Spleen (tissue), 11 donors: Measurements from ENCODE around the gene PEAR1. TPM values are rescaled to one million over a fixed set of nuclear protein-coding genes. Genes with fewer than 3 reads are reported as not detected.

Experiments
- DNase-seq: peaks from one replicate; pipeline ENCODE4 v3.0.0-alpha.2; 2020
- H3K27ac ChIP-seq, 8 donors: fragments of 200-600 bp; sonication (generic) in 7 of 8; 1 replicate in 4 of 8; 2 replicates in 4 of 8; pipeline versions ENCODE4 v1.5.0 to v1.8.0; 2016 to 2021; ENCODE audit warnings: inconsistent platforms in 4 of 8, mild to moderate bottlenecking in 4 of 8, moderate library complexity in 1 of 8
- H3K27me3 ChIP-seq, 7 donors: fragments of 200-600 bp; sonication (generic) in 6 of 7; replicated peaks in 1 of 7; 1 replicate in 4 of 7; 2 replicates in 3 of 7; pipeline versions ENCODE4 v1.5.0 to v1.8.0; 2016 to 2021; ENCODE audit warnings: inconsistent platforms in 3 of 7, mild to moderate bottlenecking in 1 of 7
- H3K36me3 ChIP-seq, 6 donors: fragments of 200-600 bp; sonication (generic) in 5 of 6; 1 replicate in 4 of 6; 2 replicates in 2 of 6; pipeline versions ENCODE4 v1.5.0 to v1.8.0; 2016 to 2021; ENCODE audit warnings: inconsistent platforms in 2 of 6
- H3K4me1 ChIP-seq, 6 donors: fragments of 200-600 bp; sonication (generic) in 5 of 6; 1 replicate in 3 of 6; 2 replicates in 3 of 6; pipeline versions ENCODE4 v1.5.0 to v1.8.0; 2016 to 2021; ENCODE audit warnings: inconsistent platforms in 3 of 6
- H3K4me3 ChIP-seq, 8 donors: fragments of 200-600 bp; sonication (generic) in 7 of 8; 1 replicate in 4 of 8; 2 replicates in 4 of 8; pipeline versions ENCODE4 v1.5.0 to v1.8.0; 2016 to 2021; ENCODE audit warnings: inconsistent platforms in 4 of 8, mild to moderate bottlenecking in 4 of 8, moderate library complexity in 2 of 8
- H3K9me3 ChIP-seq, 8 donors: fragments of 200-600 bp; sonication (generic) in 7 of 8; 1 replicate in 4 of 8; 2 replicates in 4 of 8; pipeline versions ENCODE4 v1.5.0 to v1.8.0; 2016 to 2021; ENCODE audit warnings: inconsistent platforms in 4 of 8
- CTCF ChIP-seq, 11 experiments: fragments of 200-600 bp in 7 of 11; fragments of 450-650 bp in 4 of 11; sonication (generic) in 4 of 11; IDR thresholded peaks in 8 of 11; conservative IDR thresholded peaks in 3 of 11; 1 replicate in 7 of 11; 2 replicates in 4 of 11; pipeline versions ENCODE4 v1.4.0 to v1.8.0; 2016 to 2021; ENCODE audit warnings: antibody characterized with exemption in 11 of 11, inconsistent platforms in 4 of 11, mild to moderate bottlenecking in 1 of 11
- POLR2A ChIP-seq, 3 donors: fragments of 450-650 bp; IDR thresholded peaks; one replicate each; pipeline ENCODE4 v1.5.1; 2017; ENCODE audit warnings: antibody characterized with exemption in 3 of 3, mild to moderate bottlenecking in 1 of 3
- POLR2AphosphoS5 ChIP-seq, 3 donors: sonication (generic); formaldehyde crosslinking; IDR thresholded peaks; one replicate each; pipeline ENCODE4 v1.5.1; 2017; ENCODE audit warnings: antibody characterized with exemption in 3 of 3
- WGBS, 5 donors: extraction: QIAGEN DNeasy Blood & Tissue Kit in 3 of 5; methylation state at CpG; one replicate each; pipeline versions ENCODE4 v1.1.5 to v1.1.7; 2013 to 2018; 5-methylcytosine and 5-hydroxymethylcytosine counted together
- intact Hi-C: fragments of 100-400 bp; cut with DNase I; formaldehyde crosslinking; loops from one replicate; pipeline ENCODE4 v1.15.0; 2023; ENCODE audit warnings: low total_unique reads
- polyA plus RNA-seq, 3 donors: library from polyadenylated mRNA; stranded (reverse); fragments of 200-250 nt; gene quantifications; one replicate each; pipeline ENCODE4 v1.2.1, GENCODE V29; 2013
- total RNA-seq, 7 donors: library from RNA; depleted of rRNA in 3 of 7; stranded (reverse); fragments of >200 nt in 3 of 7; fragmentation: NEBNext Ultra II Directional in 4 of 7; extraction: Animal tissue kit (Norgen Biotek cat#: 25700) in 4 of 7; gene quantifications; one replicate each; pipeline versions ENCODE4 v1.1.0 to v1.2.1, GENCODE V29; 2016 to 2021
- donor health status: healthy with polysubstance abuse.
- donor health status: DM: no; HTN: no; CAD: no; lungs with moderate emphysema.
- donor health status: DM: no; HTN: no; CAD: no.
- donor health status: Bipolar disorder and iron deficiency.
- donor health status: healthy.
- donor health status: DM: no; HTN: no; CAD: no.
- donor health status: DM: yes; HTN: yes; CAD: no.

Gene PEAR1
- total and polyA plus RNA-seq, 10 donors = 1.4 to 28.3 (median 20.2) TPM

GRCh38 chr1:156869455-156869854, 24.1 kb upstream of the PEAR1 start:
- WGBS, 5 donors = 89 to 93% (median 90%) methylated on average over 9 of the region's 9 CpGs
- Histone ChIP-seq H3K9me3 (no peaks in the 10 kb centered on the region), H3K27me3 (peaks cover 0 to 51% (median 12%) of the 10 kb centered on the region in 7 donors), H3K4me3 (no peak overlapping the region), H3K27ac (no peak overlapping the region), H3K36me3 (no peaks in the 10 kb centered on the region), H3K4me1 (peaks cover 0 to 7% (median 0%) of the 10 kb centered on the region in 6 donors)
- TF ChIP-seq POLR2AphosphoS5 (IDR thresholded peaks at IDR 0.05) = no peak
- TF ChIP-seq CTCF (IDR thresholded peaks at IDR 0.05 in 8 of 11, conservative IDR thresholded peaks at IDR 0.05 in 3 of 11) = no peak
- no peak for TF ChIP-seq POLR2A (IDR thresholded peaks at IDR 0.05)
- intact Hi-C loops = no loop called here
- no peak for DNase-seq

GRCh38 chr1:156873659-156874058, 19.9 kb upstream of the PEAR1 start:
- intact Hi-C loops = no loop called here
- H3K4me3 ChIP-seq = no peak overlapping the region
- H3K27me3 ChIP-seq = peaks cover 0 to 36% (median 0%) of the 10 kb centered on the region in 7 donors
- H3K27ac ChIP-seq = no peak overlapping the region
- H3K4me1 ChIP-seq = no peaks in the 10 kb centered on the region
- no peaks in the 10 kb centered on the region for H3K36me3 ChIP-seq
- no peaks in the 10 kb centered on the region for H3K9me3 ChIP-seq
- 91 to 95% (median 94%) methylated on average over 13 to 18 of the region's 18 CpGs for WGBS, 5 donors
- TF ChIP-seq CTCF (IDR thresholded peaks at IDR 0.05 in 8 of 11, conservative IDR thresholded peaks at IDR 0.05 in 3 of 11) = no peak
- TF ChIP-seq POLR2AphosphoS5 (IDR thresholded peaks at IDR 0.05) = no peak
- TF ChIP-seq POLR2A (IDR thresholded peaks at IDR 0.05) = no peak
- DNase-seq = no peak

- no peak overlapping the region for H3K4me3 ChIP-seq
- H3K36me3 ChIP-seq = no peaks in the 10 kb centered on the region
- H3K27me3 ChIP-seq = peaks cover 0 to 41% (median 0%) of the 10 kb centered on the region in 7 donors
- TF ChIP-seq POLR2A (IDR thresholded peaks at IDR 0.05) (no peak), POLR2AphosphoS5 (IDR thresholded peaks at IDR 0.05) (no peak), CTCF (IDR thresholded peaks at IDR 0.05 in 8 of 11, conservative IDR thresholded peaks at IDR 0.05 in 3 of 11) (no peak)
- H3K4me1 ChIP-seq = no peaks in the 10 kb centered on the region
- no peak overlapping the region for H3K27ac ChIP-seq
- 78 to 87% (median 84%) methylated on average over 3 to 5 of the region's 5 CpGs for WGBS, 5 donors
- DNase-seq = no peak
- intact Hi-C loops = no loop called here
- no peaks in the 10 kb centered on the region for H3K9me3 ChIP-seq
These were observed 19.4 kb upstream of the PEAR1 start for GRCh38 chr1:156874142-156874541.

GRCh38 chr1:156874572-156875340, 18.8 kb upstream of the PEAR1 start:
- DNase-seq = no peak
- TF ChIP-seq POLR2AphosphoS5 (IDR thresholded peaks at IDR 0.05) (no peak), POLR2A (IDR thresholded peaks at IDR 0.05) (no peak), CTCF (IDR thresholded peaks at IDR 0.05 in 8 of 11, conservative IDR thresholded peaks at IDR 0.05 in 3 of 11) (no peak)
- Histone ChIP-seq H3K4me1 (no peaks in the 10 kb centered on the region), H3K27ac (no peak overlapping the region), H3K4me3 (no peak overlapping the region), H3K36me3 (no peaks in the 10 kb centered on the region), H3K9me3 (no peaks in the 10 kb centered on the region), H3K27me3 (peaks cover 0 to 46% (median 0%) of the 10 kb centered on the region in 7 donors)
- intact Hi-C loops = no loop called here
- WGBS, 5 donors = 78 to 92% (median 88%) methylated on average over 16 of the region's 16 CpGs
